Aortic smooth muscle cell (primary cell): ENCODE data around the gene TRAPPC10. TPM values are rescaled to one million over a fixed set of nuclear protein-coding genes. Genes with fewer than 3 reads are reported as not detected.

Source experiments
- total RNA-seq: library from RNA; depleted of rRNA; stranded (reverse); fragments of >200 nt; gene quantifications from 2 replicates; pipeline ENCODE4 v1.2.3, GENCODE V29; 2014

Gene TRAPPC10
- 22.2 and 22.3 TPM in 2 replicates for total RNA-seq

GRCh38 chr21:44011579-44012473 is at the start of gene TRAPPC10:
Gene TRAPPC10 (plus strand): TSS chr21:44012309. CDS start chr21:44012494, 185 bp downstream.

GRCh38 chr21:44107026-44107501 is 95.0 kb downstream of the TRAPPC10 start, which contains the start of gene PWP2:
Gene PWP2 (plus strand): TSS chr21:44107399. CDS start chr21:44107417, 18 bp downstream.

Other genes starting within 250 kb of the TRAPPC10 start
- gene CSTB, start 236.0 kb upstream of the TRAPPC10 start, total RNA-seq = 15.6 and 27.7 TPM in 2 replicates
- 9.9 and 14.8 TPM in 2 replicates for gene RRP1, start 222.7 kb upstream of the TRAPPC10 start, total RNA-seq
- gene AGPAT3, start 147.1 kb upstream of the TRAPPC10 start, total RNA-seq = 38.0 and 41.0 TPM in 2 replicates
- gene PWP2, start 95.1 kb downstream of the TRAPPC10 start, total RNA-seq = 2.6 and 3.0 TPM in 2 replicates
- 16.4 and 26.0 TPM in 2 replicates for gene GATD3, start 121.4 kb downstream of the TRAPPC10 start, total RNA-seq
- gene ICOSLG, start 228.6 kb downstream of the TRAPPC10 start, total RNA-seq = 0.06 and 0.13 TPM in 2 replicates
- gene DNMT3L, start 249.6 kb downstream of the TRAPPC10 start, total RNA-seq = not detected in 2 replicates